Measurements from ENCODE around the gene AURKA. TPM values are rescaled to one million over a fixed set of nuclear protein-coding genes. Genes with fewer than 3 reads are reported as not detected.

The AURKA gene
- total and polyA plus RNA-seq, 9 of the 15 experiments (the other 6 are each of a cell fraction or from before 2014, with no cell fraction given), result 72.7 to 162 (median 113) TPM

- no peaks in the 10 kb centered on the region for H3K9me3 ChIP-seq (replicated peaks; ENCODE audit: control insufficient read depth, insufficient read depth, low read depth, low read length)
- H3K4me3 ChIP-seq, result no peak overlapping the region
- ChIA-PET POLR2A (no interaction called here), CTCF (ENCODE audit: low intra/inter-chr PET ratio) (no interaction called here)
- TF ChIP-seq, protein P1, sequence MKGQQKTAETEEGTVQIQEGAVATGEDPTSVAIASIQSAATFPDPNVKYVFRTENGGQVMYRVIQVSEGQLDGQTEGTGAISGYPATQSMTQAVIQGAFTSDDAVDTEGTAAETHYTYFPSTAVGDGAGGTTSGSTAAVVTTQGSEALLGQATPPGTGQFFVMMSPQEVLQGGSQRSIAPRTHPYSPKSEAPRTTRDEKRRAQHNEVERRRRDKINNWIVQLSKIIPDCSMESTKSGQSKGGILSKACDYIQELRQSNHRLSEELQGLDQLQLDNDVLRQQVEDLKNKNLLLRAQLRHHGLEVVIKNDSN (CRISPR knock-in tag; IDR thresholded peaks at IDR 0.05), result no peak
- H3K4me2 ChIP-seq (ENCODE audit: insufficient read depth, low read length), result no peak overlapping the region
- in situ Hi-C loops (cut with MboI), result no loop called here
- H3K36me3 ChIP-seq (ENCODE audit: control insufficient read depth, insufficient read depth, low read length), result no peaks in the 10 kb centered on the region
- 0% methylated on average over 6 of the region's 6 CpGs for WGBS (ENCODE audit: insufficient coverage, low coverage, missing lambda C conversion rate)
- no peak for DNase-seq (ENCODE audit: extremely low read depth in 1 of 4, low spot score in 3 of 4)
- no peak overlapping the region for H3K9ac ChIP-seq (ENCODE audit: insufficient read depth in 1 of 2, low read depth in 2 of 2, low read length in 2 of 2)
- no peaks in the 10 kb centered on the region for H4K20me1 ChIP-seq (replicated peaks; ENCODE audit: control insufficient read depth, insufficient read depth, low read length)
- FAIRE-seq, result no peak
- ATAC-seq, result no peak
- H3K27me3 ChIP-seq (ENCODE audit: control insufficient read depth in 2 of 2, insufficient read depth in 2 of 2, low read length in 2 of 2), result no peaks in the 10 kb centered on the region
- no peaks in the 10 kb centered on the region for H3K79me2 ChIP-seq (ENCODE audit: control insufficient read depth, insufficient read depth, low read length)
- intact Hi-C loops (cut with micrococcal nuclease), result no loop called here
- H3K4me1 ChIP-seq (replicated peaks in 1 of 2; ENCODE audit: control insufficient read depth in 2 of 2, insufficient read depth in 2 of 2, low read length in 2 of 2), result no peaks in the 10 kb centered on the region
- BruUV-seq (replicated peaks), result no TSS peak
- H3K9me1 ChIP-seq (ENCODE audit: control insufficient read depth, insufficient read depth, low read length), result no peaks in the 10 kb centered on the region
- no peak overlapping the region for H3K27ac ChIP-seq (ENCODE audit: extremely low read depth, low read depth, low read length)
- H2AFZ ChIP-seq (ENCODE audit: low read depth, low read length), result no peak overlapping the region
Observed at GRCh38 chr20:56323656-56324055, 68.4 kb downstream of the AURKA start.

GRCh38 chr20:56323206-56323605, 68.8 kb downstream of the AURKA start:
- FAIRE-seq, result no peak
- no peaks in the 10 kb centered on the region for H3K9me1 ChIP-seq (ENCODE audit: control insufficient read depth, insufficient read depth, low read length)
- no peak overlapping the region for H3K4me3 ChIP-seq
- intact Hi-C loops (cut with micrococcal nuclease), result no loop called here
- 3% methylated on average over 2 of the region's 2 CpGs for WGBS (ENCODE audit: insufficient coverage, low coverage, missing lambda C conversion rate)
- ATAC-seq, result no peak
- in situ Hi-C loops (cut with MboI), result no loop called here
- H4K20me1 ChIP-seq (replicated peaks; ENCODE audit: control insufficient read depth, insufficient read depth, low read length), result no peaks in the 10 kb centered on the region
- no peaks in the 10 kb centered on the region for H3K79me2 ChIP-seq (ENCODE audit: control insufficient read depth, insufficient read depth, low read length)
- ChIA-PET CTCF (ENCODE audit: low intra/inter-chr PET ratio) (no interaction called here), POLR2A (no interaction called here)
- no TSS peak for BruUV-seq (replicated peaks)
- no peak overlapping the region for H3K9ac ChIP-seq (ENCODE audit: insufficient read depth in 1 of 2, low read depth in 2 of 2, low read length in 2 of 2)
- H2AFZ ChIP-seq (ENCODE audit: low read depth, low read length), result no peak overlapping the region
- no peaks in the 10 kb centered on the region for H3K36me3 ChIP-seq (ENCODE audit: control insufficient read depth, insufficient read depth, low read length)
- TF ChIP-seq E2F4 (CRISPR knock-in tag; IDR thresholded peaks at IDR 0.05; ENCODE audit: low read depth) (no peak), ZNF699 (CRISPR knock-in tag; IDR thresholded peaks at IDR 0.05; ENCODE audit: insufficient replicate concordance) (no peak), ZBTB26 (CRISPR knock-in tag; IDR thresholded peaks at IDR 0.05) (no peak), HNRNPLL (IDR thresholded peaks at IDR 0.05; ENCODE audit: low read depth, low read length, poor library complexity, severe bottlenecking) (no peak), ZNF175 (CRISPR knock-in tag; IDR thresholded peaks at IDR 0.05; ENCODE audit: low read depth) (no peak)
- no peak overlapping the region for H3K4me2 ChIP-seq (ENCODE audit: insufficient read depth, low read length)
- H3K4me1 ChIP-seq (replicated peaks in 1 of 2; ENCODE audit: control insufficient read depth in 2 of 2, insufficient read depth in 2 of 2, low read length in 2 of 2), result no peaks in the 10 kb centered on the region
- no peaks in the 10 kb centered on the region for H3K9me3 ChIP-seq (replicated peaks; ENCODE audit: control insufficient read depth, insufficient read depth, low read depth, low read length)
- H3K27ac ChIP-seq (ENCODE audit: extremely low read depth, low read depth, low read length), result no peak overlapping the region
- DNase-seq (ENCODE audit: extremely low read depth in 1 of 4, low spot score in 3 of 4), result no peak
- H3K27me3 ChIP-seq (ENCODE audit: control insufficient read depth in 2 of 2, insufficient read depth in 2 of 2, low read length in 2 of 2), result no peaks in the 10 kb centered on the region

All from K562 (cell line).